Measurements from ENCODE around the gene LRRK2.
"Not testable (repeated sequence)": the region's sequence is repeated elsewhere in the genome, so short reads cannot be mapped to it uniquely, and the experiment has no call there.

Gene LRRK2

GRCh38 chr12:40224439-40225291 lies at the start of gene LRRK2:
Gene LRRK2 (plus strand): TSS chr12:40224997. CDS start chr12:40225132, 135 bp downstream.
- DNase-seq = peak in 51 of 56 donors; percentile 13 to 78 (median 54)

GRCh38 chr12:40175045-40175444 lies 49.8 kb upstream of the LRRK2 start:
- no peak for DNase-seq

GRCh38 chr12:40175489-40175888 lies 49.3 kb upstream of the LRRK2 start:
- no peak for DNase-seq

GRCh38 chr12:40178701-40179100 lies 46.1 kb upstream of the LRRK2 start:
- no peak for DNase-seq

GRCh38 chr12:40181490-40181889 lies 43.3 kb upstream of the LRRK2 start:
- DNase-seq = no peak

DNA sequence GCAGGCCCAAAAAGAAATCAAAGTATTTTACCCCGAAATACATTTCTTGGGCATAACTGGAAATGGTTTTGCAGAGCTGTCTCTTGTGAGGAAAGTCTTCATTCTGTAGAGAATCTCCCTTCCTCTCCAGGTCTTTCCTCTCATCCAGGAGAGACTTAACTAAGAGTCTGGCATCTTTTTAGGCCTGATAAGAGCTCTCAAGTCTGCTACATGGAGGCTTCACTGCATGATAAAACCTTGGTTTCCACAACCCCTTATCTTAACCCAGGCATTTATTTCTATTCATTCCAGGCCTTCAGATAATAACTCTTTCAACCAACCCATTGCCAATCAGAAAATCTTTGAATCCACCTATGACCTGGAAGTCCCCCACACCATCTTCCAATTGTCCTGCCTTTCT lies 41.1 kb upstream of the LRRK2 start:
- no peak for DNase-seq

- DNase-seq = no peak
Observed at GRCh38 chr12:40184493-40185302, 40.1 kb upstream of the LRRK2 start.

DNA sequence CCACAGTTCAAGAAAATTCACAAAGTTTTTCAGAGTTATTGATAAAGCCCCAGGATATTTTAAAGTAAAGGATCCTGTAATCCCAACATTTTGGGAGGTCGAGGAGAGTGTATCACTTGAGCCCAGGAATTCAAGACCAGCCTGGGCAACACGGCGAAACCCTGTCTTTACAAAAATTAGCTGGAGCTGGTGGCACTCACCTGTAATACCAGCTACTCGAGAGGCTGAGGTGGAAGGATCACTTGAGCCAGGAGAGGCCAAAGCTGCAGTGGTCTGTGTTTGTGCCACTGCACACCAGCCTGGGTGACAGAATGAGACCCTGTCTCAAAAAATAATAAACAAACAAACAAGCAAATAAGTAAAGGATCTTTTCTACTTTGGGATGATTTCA lies 39.5 kb upstream of the LRRK2 start:
- no peak for DNase-seq

DNA sequence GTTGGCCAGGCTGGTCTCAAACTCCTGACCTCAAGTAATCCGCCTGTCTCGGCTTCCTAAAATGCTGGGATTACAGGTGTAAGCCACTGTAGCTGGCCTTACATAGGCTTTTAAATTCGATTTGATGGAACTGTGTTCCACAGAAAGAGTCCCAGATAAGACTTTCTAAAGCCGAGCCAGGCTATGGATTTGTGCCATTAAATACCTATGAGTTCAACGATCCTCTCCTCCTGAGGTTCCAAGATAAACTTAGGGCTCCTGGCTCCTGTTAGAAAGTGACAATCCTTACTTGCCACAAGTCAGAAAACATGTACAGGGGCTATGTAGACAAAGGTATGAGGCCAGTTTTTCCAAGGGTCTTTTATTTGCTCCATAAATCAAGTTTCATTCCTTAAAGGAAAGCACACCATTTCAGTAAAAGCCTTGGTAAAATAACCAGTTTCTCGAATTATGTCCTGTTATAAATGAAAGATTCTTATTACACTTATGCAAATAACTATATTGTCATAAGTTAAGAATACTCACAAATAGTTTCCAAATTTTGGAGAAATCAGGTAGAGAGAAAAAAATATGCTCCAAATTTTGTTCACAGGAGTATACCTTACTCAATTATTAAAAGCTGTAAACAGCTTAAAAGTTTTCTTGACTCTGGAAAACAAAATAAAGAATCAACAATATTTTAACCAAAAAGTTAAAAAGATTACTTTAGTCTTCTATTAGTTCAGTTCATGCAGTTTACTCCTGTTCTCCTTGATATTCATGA lies 36.1 kb upstream of the LRRK2 start:
- no peak for DNase-seq

DNA sequence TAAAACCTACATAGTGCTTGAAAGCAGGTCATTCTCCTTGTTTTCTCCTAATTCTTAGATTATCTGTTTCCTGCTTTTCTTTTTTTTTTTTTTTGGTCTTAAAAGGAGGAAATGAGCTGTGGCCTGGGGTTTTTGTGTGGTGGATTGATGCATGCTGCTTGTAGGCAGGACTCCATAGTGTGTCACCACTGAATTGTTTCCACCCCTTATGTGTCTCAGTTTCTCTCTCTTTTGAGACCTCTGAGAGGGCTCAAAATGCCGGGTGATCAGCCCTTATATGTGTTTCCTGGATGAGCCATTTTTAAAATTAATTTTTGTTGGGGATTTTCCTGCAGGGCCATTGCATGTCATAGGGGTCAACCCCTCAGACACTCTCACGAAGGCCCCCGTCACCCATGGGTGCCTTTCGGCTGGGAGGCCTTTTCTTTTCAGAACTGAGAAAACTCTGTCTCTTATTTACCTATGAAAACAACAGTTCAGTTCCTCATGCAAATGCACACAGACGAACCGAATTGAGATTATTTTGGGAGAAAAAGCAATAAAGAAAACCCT lies 32.0 kb upstream of the LRRK2 start:
- DNase-seq = no peak

DNA sequence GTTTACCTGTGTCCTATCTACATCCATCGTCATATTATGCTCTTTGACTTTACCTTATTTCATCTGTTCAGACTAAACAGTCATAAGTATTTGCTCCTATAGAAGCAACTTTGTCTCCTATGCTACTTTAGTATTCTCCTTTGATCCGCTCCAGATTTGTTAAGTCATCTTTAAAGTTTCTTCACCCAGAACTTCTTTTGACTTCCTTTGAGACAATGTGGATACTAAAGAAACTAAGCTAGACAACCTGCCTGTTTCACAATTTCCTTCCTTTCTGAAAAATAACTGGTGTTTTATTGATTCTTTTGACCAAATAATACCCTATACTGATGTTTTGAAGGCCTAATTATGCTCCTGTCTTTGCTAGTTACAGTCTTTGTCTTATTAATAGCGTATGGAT lies 30.0 kb upstream of the LRRK2 start:
- no peak for DNase-seq

DNA sequence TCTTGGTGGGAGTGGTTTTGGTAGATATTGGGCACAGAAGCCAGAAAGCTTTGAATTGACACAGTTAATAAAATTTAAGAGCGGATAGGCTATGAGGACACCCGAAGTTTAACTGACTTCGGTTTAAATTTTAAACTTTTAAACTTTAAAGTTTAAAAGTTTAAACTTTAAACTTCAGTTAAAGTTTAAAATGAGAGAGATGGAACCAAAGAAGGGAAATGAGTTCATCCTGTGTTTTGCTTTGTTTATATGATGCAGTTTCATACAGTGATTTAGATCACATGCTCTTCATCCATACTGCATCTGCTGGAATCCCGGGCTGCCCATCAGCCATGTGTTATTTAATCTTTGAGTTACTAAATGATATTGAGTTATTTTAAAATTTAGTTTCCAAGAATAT lies 27.2 kb upstream of the LRRK2 start:
- no peak for DNase-seq

GRCh38 chr12:40198601-40199000 lies 26.2 kb upstream of the LRRK2 start:
- no peak for DNase-seq

DNA sequence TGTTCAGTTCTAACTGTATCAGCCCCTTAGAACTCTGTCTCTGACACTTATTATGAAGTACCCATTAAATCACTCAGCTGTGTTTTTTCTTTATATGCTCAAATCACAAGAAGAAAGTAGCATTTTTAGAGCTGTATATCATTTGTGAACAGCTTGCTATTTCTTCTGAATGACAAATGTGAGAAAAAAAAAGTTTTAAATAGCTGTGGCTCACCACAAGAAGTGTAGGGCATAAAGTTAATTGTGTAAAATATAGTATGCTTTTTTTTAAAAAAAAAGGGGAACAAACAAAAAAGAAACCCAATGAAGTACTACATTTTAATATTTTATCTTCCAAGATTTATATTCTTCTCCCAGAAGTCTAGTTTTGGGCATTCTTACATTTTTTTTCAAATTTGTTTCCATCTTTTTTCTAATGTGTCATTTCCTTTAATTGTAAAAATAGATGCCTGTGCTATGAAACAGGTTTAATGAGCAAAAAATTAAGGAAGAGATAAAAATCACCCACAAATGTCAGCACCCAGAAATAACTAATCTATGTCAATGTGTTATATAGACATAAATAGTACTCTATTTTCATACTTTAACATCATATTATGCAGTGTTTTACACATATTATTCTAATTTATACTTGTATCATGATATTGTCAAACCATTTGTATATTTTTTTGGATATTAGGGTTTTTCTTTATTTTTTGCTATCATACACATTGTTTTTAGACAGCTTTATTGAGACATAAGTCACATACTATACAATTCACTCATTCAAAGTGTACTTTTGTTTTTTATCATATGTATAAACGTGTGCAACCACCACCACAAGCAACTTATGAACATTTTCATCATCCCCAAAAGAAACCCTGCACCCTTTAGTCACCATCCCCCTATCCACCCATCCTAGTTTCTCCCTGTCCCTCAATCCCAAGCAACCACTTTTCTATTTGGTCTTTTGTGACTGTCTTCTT lies 22.4 kb upstream of the LRRK2 start:
- no peak for DNase-seq

GRCh38 chr12:40203060-40203430 lies 21.8 kb upstream of the LRRK2 start:
- no peak for DNase-seq

DNA sequence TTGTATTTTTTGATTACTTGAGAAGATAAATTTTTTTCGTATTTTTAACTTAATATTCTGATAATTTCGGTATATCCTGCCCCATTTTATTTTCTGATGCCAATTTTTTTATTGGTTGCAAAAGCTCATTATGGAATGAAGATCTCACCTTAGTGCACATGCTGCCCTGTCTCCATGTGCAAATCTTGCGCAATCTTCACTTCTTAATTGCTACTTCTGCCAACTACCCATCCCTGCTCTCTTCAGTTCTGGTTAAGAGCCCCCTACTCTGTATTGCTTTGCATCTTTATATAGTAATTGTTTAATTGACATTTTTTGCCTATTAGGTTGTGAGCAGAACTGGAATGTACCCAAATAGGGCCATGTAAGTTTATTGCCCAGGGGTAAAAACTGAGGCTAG lies 20.5 kb upstream of the LRRK2 start:
- DNase-seq = no peak

- no peak for DNase-seq
Observed at GRCh38 chr12:40207551-40207950, 17.2 kb upstream of the LRRK2 start.

GRCh38 chr12:40208707-40209446 lies 15.9 kb upstream of the LRRK2 start:
- peak in 1 of 56 donors; percentile 3 for DNase-seq

DNA sequence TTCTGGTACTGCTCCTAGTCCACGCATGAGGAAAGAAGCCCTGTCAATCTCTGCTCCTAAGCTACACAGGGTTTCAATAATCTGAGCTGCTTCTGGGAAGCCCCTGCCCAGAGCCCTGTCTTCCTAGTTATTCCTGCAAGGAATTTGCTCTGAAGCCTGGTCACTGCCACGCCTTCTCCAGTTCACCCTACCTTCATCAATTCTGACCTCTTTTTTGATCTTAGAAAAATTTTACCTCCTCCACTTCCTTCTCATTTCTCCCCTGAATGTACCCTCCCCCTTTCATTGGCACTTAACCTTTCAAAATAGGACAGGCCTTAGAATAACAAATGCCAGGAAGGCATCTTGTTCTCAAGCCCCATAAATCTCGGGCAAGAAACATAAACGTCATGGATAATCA lies 14.9 kb upstream of the LRRK2 start:
- DNase-seq = no peak

- DNase-seq = not testable (repeated sequence)
Observed at GRCh38 chr12:40211186-40211585, 13.6 kb upstream of the LRRK2 start.

Data from nucleus accumbens (tissue), 56 donors.